ENCODE data around the gene CPT2. TPM values are rescaled to one million over a fixed set of nuclear protein-coding genes. Genes with fewer than 3 reads are reported as not detected.

Gene CPT2
- total RNA-seq, 1 donor from 2014 or later: 14.1 TPM

DNA sequence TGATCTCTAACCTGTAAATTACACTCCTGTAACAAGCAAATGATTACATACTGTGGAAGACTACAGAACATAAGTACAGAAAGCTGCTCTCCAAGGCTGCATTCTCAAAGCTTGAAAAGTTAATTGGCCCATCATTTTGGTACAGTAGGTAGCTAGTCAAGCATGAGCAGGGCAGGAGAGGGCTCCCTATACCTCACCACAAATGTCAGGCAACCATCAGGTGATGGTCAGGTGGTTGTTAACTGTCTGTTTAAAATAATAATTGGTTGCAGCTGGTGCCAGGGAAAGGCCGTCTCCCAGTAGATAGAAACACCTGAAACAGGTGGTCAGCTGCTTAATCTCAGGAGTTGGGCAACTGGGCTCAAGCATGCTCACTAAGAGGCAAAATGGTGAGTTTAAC is 41.1 kb upstream of the CPT2 start:
- TF ChIP-seq, protein P1, sequence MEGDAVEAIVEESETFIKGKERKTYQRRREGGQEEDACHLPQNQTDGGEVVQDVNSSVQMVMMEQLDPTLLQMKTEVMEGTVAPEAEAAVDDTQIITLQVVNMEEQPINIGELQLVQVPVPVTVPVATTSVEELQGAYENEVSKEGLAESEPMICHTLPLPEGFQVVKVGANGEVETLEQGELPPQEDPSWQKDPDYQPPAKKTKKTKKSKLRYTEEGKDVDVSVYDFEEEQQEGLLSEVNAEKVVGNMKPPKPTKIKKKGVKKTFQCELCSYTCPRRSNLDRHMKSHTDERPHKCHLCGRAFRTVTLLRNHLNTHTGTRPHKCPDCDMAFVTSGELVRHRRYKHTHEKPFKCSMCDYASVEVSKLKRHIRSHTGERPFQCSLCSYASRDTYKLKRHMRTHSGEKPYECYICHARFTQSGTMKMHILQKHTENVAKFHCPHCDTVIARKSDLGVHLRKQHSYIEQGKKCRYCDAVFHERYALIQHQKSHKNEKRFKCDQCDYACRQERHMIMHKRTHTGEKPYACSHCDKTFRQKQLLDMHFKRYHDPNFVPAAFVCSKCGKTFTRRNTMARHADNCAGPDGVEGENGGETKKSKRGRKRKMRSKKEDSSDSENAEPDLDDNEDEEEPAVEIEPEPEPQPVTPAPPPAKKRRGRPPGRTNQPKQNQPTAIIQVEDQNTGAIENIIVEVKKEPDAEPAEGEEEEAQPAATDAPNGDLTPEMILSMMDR (IDR thresholded peaks at IDR 0.05; ENCODE audit: insufficient read depth, low read length, poor library complexity, severe bottlenecking): no peak
- Histone ChIP-seq H3K27me3 (ENCODE audit: control insufficient read depth, insufficient read depth, low read length) (no peaks in the 10 kb centered on the region), H3K4me3 (ENCODE audit: low read depth, low read length) (no peak overlapping the region), H3K36me3 (ENCODE audit: control insufficient read depth, insufficient read depth, low read length) (no peaks in the 10 kb centered on the region)
- no peak for DNase-seq (ENCODE audit: low read depth)

DNA sequence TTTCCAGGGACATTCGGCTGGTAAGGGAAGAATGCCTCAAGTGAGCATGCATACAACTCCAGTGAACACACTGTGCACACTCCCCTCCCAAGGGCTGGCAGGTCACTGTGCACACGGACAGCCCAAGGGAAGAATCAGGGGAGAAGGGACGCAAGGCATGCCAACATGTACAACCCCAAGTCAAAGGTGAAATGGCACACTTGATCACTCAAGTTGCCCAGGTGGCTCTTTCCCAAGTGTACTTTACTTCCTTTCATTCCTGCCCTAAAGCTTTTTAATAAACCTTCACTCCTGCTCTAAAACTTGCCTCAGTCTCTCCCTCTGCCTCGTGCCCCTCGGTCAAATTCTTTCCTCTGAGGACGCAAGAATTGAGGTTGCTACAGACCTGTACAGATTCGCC is 40.7 kb upstream of the CPT2 start:
- Histone ChIP-seq H3K27me3 (ENCODE audit: control insufficient read depth, insufficient read depth, low read length) (no peaks in the 10 kb centered on the region), H3K4me3 (ENCODE audit: low read depth, low read length) (no peak overlapping the region), H3K36me3 (ENCODE audit: control insufficient read depth, insufficient read depth, low read length) (no peaks in the 10 kb centered on the region)
- DNase-seq (ENCODE audit: low read depth): no peak
- TF ChIP-seq, protein P1 (IDR thresholded peaks at IDR 0.05; ENCODE audit: insufficient read depth, low read length, poor library complexity, severe bottlenecking): no peak

GRCh38 chr1:53156783-53157182 is 39.8 kb upstream of the CPT2 start:
- DNase-seq (ENCODE audit: low read depth): no peak
- H3K36me3 ChIP-seq (ENCODE audit: control insufficient read depth, insufficient read depth, low read length): no peaks in the 10 kb centered on the region
- H3K4me3 ChIP-seq (ENCODE audit: low read depth, low read length): no peak overlapping the region
- TF ChIP-seq, protein P1 (IDR thresholded peaks at IDR 0.05; ENCODE audit: insufficient read depth, low read length, poor library complexity, severe bottlenecking): no peak
- no peaks in the 10 kb centered on the region for H3K27me3 ChIP-seq (ENCODE audit: control insufficient read depth, insufficient read depth, low read length)

DNA sequence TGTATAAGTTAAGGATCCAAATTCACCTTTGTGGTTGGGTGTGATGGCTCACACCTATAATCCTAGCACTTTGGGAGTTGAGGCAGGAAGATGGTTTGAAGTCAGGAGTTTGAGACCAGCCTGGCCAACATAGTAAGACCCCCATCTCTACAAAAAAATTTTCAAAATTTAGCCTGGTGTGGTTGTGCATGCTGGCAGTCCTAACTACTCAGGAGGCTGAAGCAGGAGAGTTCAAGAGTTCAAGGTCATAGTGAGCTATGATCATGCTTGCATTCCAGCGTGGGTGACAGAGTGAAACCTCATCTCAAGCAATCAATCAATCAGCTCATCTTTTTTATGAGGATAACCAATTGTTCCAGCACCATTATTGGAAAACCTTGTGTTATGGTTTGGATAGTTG is 37.7 kb upstream of the CPT2 start:
- Histone ChIP-seq H3K4me3 (ENCODE audit: low read depth, low read length) (no peak overlapping the region), H3K36me3 (ENCODE audit: control insufficient read depth, insufficient read depth, low read length) (no peaks in the 10 kb centered on the region), H3K27me3 (ENCODE audit: control insufficient read depth, insufficient read depth, low read length) (no peaks in the 10 kb centered on the region)
- no peak for DNase-seq (ENCODE audit: low read depth)
- TF ChIP-seq, protein P1 (IDR thresholded peaks at IDR 0.05; ENCODE audit: insufficient read depth, low read length, poor library complexity, severe bottlenecking): no peak

DNA sequence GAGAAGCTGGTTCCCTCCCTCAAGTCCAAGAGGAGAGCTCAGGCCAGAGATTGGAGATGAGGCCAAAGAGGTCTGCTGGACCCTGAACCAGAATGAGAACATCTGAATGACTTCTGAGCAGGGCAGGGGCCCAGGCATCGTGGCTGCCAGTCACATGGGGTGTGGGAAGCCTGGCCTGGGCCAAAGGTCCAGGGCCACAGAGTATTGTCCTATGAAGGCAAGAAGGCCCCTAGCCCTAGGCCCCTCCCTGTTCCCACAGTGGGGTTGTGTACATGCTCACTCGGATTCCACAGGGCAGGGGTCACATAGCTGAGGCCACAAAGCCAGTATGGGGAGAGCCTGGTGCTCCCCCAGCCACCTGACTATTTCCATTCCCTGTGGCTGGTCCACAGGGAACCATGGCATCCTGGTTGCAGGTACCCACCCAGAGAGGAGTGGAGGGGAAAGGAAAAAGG is 35.7 kb upstream of the CPT2 start:
- Histone ChIP-seq H3K36me3 (ENCODE audit: control insufficient read depth, insufficient read depth, low read length) (no peaks in the 10 kb centered on the region), H3K4me3 (ENCODE audit: low read depth, low read length) (no peak overlapping the region), H3K27me3 (ENCODE audit: control insufficient read depth, insufficient read depth, low read length) (no peaks in the 10 kb centered on the region)
- no peak for DNase-seq (ENCODE audit: low read depth)
- TF ChIP-seq, protein P1 (IDR thresholded peaks at IDR 0.05; ENCODE audit: insufficient read depth, low read length, poor library complexity, severe bottlenecking): no peak

GRCh38 chr1:53162621-53163020 is 34.0 kb upstream of the CPT2 start:
- Histone ChIP-seq H3K36me3 (ENCODE audit: control insufficient read depth, insufficient read depth, low read length) (no peaks in the 10 kb centered on the region), H3K4me3 (ENCODE audit: low read depth, low read length) (no peak overlapping the region), H3K27me3 (ENCODE audit: control insufficient read depth, insufficient read depth, low read length) (no peaks in the 10 kb centered on the region)
- DNase-seq (ENCODE audit: low read depth): no peak
- TF ChIP-seq, protein P1 (IDR thresholded peaks at IDR 0.05; ENCODE audit: insufficient read depth, low read length, poor library complexity, severe bottlenecking): no peak

All from kidney epithelial cell (primary cell).